ENCODE results near the gene EDC4. TPM values are rescaled to one million over a fixed set of nuclear protein-coding genes. Genes with fewer than 3 reads are reported as not detected.

The EDC4 gene, protein sequence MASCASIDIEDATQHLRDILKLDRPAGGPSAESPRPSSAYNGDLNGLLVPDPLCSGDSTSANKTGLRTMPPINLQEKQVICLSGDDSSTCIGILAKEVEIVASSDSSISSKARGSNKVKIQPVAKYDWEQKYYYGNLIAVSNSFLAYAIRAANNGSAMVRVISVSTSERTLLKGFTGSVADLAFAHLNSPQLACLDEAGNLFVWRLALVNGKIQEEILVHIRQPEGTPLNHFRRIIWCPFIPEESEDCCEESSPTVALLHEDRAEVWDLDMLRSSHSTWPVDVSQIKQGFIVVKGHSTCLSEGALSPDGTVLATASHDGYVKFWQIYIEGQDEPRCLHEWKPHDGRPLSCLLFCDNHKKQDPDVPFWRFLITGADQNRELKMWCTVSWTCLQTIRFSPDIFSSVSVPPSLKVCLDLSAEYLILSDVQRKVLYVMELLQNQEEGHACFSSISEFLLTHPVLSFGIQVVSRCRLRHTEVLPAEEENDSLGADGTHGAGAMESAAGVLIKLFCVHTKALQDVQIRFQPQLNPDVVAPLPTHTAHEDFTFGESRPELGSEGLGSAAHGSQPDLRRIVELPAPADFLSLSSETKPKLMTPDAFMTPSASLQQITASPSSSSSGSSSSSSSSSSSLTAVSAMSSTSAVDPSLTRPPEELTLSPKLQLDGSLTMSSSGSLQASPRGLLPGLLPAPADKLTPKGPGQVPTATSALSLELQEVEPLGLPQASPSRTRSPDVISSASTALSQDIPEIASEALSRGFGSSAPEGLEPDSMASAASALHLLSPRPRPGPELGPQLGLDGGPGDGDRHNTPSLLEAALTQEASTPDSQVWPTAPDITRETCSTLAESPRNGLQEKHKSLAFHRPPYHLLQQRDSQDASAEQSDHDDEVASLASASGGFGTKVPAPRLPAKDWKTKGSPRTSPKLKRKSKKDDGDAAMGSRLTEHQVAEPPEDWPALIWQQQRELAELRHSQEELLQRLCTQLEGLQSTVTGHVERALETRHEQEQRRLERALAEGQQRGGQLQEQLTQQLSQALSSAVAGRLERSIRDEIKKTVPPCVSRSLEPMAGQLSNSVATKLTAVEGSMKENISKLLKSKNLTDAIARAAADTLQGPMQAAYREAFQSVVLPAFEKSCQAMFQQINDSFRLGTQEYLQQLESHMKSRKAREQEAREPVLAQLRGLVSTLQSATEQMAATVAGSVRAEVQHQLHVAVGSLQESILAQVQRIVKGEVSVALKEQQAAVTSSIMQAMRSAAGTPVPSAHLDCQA (N-terminal part only)
- 29.1 and 47.4 TPM in 2 replicates for total RNA-seq (ENCODE audit: low replicate concordance)

DNA sequence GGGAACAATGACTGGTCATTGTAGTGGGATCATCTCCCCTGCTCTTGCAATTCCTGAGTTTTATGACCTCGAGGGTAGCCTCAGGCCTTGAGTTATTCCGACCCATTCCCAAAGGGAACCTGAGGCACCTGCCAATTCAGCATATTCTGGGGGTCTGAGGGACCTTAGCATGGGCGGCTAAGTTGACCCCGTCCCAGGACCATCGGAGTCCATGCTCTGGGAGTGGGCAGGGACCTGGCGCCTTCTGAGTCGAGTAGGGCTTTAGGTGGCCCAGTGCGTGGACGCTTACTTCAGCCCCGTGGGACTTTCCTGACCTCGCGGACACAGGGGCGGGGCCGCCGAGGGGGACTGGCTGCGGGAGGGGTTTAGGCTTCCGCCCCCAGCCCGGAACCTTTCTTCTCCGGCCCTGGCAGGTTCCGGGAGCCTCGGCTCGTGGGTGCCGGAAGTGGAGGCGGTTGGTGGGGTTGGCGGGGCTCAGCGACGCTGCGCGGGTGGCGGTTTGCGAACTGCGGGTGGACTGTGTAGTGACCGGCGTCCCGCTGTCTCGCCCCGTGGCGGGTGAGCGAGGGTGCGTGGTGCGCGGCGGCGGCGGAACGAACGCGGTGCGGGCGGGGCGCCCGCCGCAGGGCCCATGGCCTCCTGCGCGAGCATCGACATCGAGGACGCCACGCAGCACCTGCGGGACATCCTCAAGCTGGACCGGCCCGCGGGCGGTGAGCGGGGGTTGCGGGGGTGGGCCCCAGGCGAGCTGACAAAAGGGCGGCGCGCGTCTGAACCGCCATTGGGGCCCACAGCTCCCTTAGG, at the start of gene EDC4:
Gene EDC4, plus strand, starts transcription at position 422 of the 804 bp plus-strand sequence. Its CDS starts 210 bp downstream, at position 632.
- H3K4me3 ChIP-seq (ENCODE audit: low read depth, low read length): peak within 1 kb of the TSS; percentile 89
- peak; percentile 74 for DNase-seq (ENCODE audit: low read depth)
- TF ChIP-seq CTCF (IDR thresholded peaks at IDR 0.05; ENCODE audit: insufficient read depth, low read length): no peak

DNA sequence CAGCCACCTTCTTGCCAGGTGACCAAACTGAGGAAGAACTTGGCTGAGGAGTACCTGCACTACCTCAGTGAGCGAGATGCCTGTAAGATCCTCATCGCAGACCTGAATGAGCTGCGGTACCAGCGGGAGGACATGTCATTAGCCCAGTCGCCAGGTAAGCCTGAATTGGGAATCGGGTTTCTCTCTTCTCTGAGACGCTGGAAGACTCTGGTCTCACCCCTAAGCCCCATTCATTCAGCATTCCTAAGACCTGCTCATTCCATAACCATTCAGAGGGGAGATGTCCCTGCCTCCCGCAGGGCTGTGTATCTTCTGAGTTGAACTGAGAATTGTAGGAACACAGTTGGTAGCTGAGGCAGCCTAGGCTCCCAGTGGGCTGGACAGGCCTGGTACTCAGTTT, 47.7 kb upstream of the EDC4 start:
- no peak for DNase-seq (ENCODE audit: low read depth)

DNA sequence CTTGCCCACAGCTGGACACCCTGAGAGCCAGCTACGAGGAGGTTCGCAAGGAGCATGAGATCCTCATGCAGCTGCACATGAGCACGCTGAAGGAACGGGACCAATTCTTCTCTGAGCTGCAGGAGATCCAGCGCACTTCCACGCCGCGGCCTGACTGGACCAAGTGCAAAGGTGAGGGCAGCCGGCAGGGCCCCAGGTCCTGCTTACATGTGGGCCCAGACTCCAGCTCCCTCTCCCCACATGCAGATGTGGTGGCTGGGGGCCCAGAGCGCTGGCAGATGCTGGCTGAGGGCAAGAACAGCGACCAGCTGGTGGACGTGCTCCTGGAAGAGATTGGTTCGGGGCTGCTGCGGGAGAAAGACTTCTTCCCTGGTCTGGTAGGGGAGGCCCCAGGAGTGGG, 46.9 kb upstream of the EDC4 start:
- no peak overlapping the region for H3K4me3 ChIP-seq (ENCODE audit: low read depth, low read length)
- no peak for DNase-seq (ENCODE audit: low read depth)
- no peak for TF ChIP-seq CTCF (IDR thresholded peaks at IDR 0.05; ENCODE audit: insufficient read depth, low read length)

More for the DNA sequence above, 47.7 kb upstream of the EDC4 start:
- no peak for TF ChIP-seq CTCF (IDR thresholded peaks at IDR 0.05; ENCODE audit: insufficient read depth, low read length)
- H3K4me3 ChIP-seq (ENCODE audit: low read depth, low read length): no peak overlapping the region

DNA sequence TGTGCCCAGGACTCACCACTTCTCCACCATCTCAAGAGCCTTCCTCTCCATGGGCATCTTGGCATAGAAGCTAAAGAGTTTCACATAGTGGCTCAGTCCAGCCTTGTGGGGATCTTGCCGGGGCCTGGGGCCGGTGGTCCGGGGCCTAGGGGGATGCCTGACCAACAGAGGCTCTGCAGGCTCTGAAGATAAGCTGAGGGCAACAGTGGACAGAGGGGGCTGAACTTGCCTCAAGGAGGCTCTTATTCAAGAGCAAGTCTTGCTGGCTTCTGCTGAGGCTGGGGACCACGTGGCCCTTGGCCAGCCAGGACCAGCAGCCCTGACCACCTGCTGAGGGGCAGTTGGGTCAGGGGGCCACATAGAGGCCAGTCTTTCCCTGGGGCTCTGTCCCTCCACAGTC, 44.2 kb upstream of the EDC4 start:
- TF ChIP-seq CTCF (IDR thresholded peaks at IDR 0.05; ENCODE audit: insufficient read depth, low read length): no peak

GRCh38 chr16:67833030-67833414, 39.8 kb upstream of the EDC4 start:
- peak; percentile 58 for DNase-seq (ENCODE audit: low read depth)
- H3K4me3 ChIP-seq (ENCODE audit: low read depth, low read length): peak overlapping the region; percentile 85
- no peak for TF ChIP-seq CTCF (IDR thresholded peaks at IDR 0.05; ENCODE audit: insufficient read depth, low read length)

More for the DNA sequence above, 44.2 kb upstream of the EDC4 start:
- no peak for DNase-seq (ENCODE audit: low read depth)
- H3K4me3 ChIP-seq (ENCODE audit: low read depth, low read length): no peak overlapping the region
